Lower leg skin (tissue), 4 donors: ENCODE measurements around the gene MRPL23. TPM values are rescaled to one million over a fixed set of nuclear protein-coding genes. Genes with fewer than 3 reads are reported as not detected.
A peak's percentile ranks its signal among the peaks of the same experiment; 100 is the strongest.

ENCODE experiments used
- DNase-seq, 2 donors: peaks; one replicate each; pipeline ENCODE4 v3.0.0-alpha.2; 2019; ENCODE audit warnings: low spot score in 2 of 2
- H3K4me3 ChIP-seq: fragments of 200-600 bp; sonication (generic); 2 replicates; pipeline ENCODE4 v1.5.1; 2017; ENCODE audit warnings: mild to moderate bottlenecking, low read depth; ENCODE audit not compliant: poor library complexity, severe bottlenecking
- CTCF ChIP-seq, 3 donors: fragments of 450-650 bp; IDR thresholded peaks; one replicate each; pipeline ENCODE4 v1.5.1; 2016; ENCODE audit warnings: antibody characterized with exemption in 3 of 3, mild to moderate bottlenecking in 3 of 3, moderate library complexity in 2 of 3
- POLR2A ChIP-seq, 2 donors: fragments of 450-650 bp; IDR thresholded peaks; one replicate each; pipeline ENCODE4 v1.6.1; 2016 to 2017; ENCODE audit warnings: antibody characterized with exemption in 2 of 2, mild to moderate bottlenecking in 1 of 2, moderate library complexity in 1 of 2
- WGBS, 2 donors: methylation state at CpG; one replicate each; pipeline ENCODE4 v1.1.5; 2018; 5-methylcytosine and 5-hydroxymethylcytosine counted together
- intact Hi-C: fragments of 100-400 bp; cut with DNase I; formaldehyde crosslinking; loops from one replicate; pipeline ENCODE4 v1.15.0; 2023; ENCODE audit warnings: low total_unique reads
- total RNA-seq, 4 donors: library from RNA; depleted of rRNA; stranded (reverse); fragments of >200 nt; gene quantifications; one replicate each; pipeline ENCODE4 v1.1.0, GENCODE V29; 2016

MRPL23 gene
- total RNA-seq, 4 donors from 2014 or later, result 169 to 227 (median 216) TPM

- H3K4me3 ChIP-seq, result no peak overlapping the region
- intact Hi-C loops, result no loop called here
- no peak for TF ChIP-seq CTCF (IDR thresholded peaks at IDR 0.05)
- no peak for TF ChIP-seq POLR2A (IDR thresholded peaks at IDR 0.05)
- DNase-seq, result no peak
- WGBS, 2 donors, result no CpG with 5 or more reads among the region's 17 CpGs
Observed at GRCh38 chr11:1964348-1964747, 17.2 kb downstream of the MRPL23 start.

GRCh38 chr11:1964955-1965354 lies 17.8 kb downstream of the MRPL23 start:
- intact Hi-C loops, result no loop called here
- no peak overlapping the region for H3K4me3 ChIP-seq
- no CpG with 5 or more reads among the region's 20 CpGs for WGBS, 2 donors
- peak in 1 of 2 donors; percentile 21 for DNase-seq
- TF ChIP-seq CTCF (IDR thresholded peaks at IDR 0.05) (no peak), POLR2A (IDR thresholded peaks at IDR 0.05) (no peak)

GRCh38 chr11:1966531-1966930 lies 19.4 kb downstream of the MRPL23 start:
- no CpG with 5 or more reads among the region's 18 CpGs for WGBS, 2 donors
- H3K4me3 ChIP-seq, result no peak overlapping the region
- intact Hi-C loops, result no loop called here
- DNase-seq, result peak in 1 of 2 donors; percentile 6
- TF ChIP-seq POLR2A (IDR thresholded peaks at IDR 0.05), result no peak
- TF ChIP-seq CTCF (IDR thresholded peaks at IDR 0.05), result no peak

DNA sequence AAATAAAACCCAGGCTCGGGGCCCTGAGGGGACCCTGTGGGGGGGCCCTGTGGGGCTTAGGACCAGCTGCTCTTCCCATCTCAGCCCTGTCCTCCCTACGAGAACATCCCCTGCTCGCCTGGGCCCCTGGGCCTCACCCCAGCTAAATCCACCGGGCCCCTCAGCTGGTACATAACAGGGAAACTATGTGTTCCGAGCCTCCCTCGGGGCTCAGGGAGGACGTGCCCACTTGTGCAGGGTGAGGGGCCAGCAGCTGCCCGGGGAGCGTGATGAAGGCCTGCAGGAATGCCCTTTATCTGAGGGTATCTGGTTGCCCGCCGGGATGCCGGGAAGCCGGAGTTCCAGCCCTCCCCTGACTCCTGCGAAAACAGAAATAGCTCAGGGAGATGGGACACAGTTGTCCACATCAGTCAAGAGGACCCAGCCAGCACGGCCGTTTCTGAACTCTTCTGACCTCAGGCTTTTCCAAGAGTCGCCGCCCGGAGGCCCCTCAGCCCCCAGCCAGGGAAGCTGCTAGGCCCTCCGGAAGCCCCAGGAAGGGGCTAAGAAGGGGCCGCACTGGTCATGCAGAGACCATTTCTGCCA lies 20.6 kb downstream of the MRPL23 start:
- peak in 1 of 2 donors; percentile 54 for DNase-seq

GRCh38 chr11:1968454-1969002 lies 21.4 kb downstream of the MRPL23 start:
- intact Hi-C loops, result no loop called here
- no peak overlapping the region for H3K4me3 ChIP-seq
- no CpG with 5 or more reads among the region's 24 CpGs for WGBS, 2 donors
- TF ChIP-seq POLR2A (IDR thresholded peaks at IDR 0.05), result no peak
- no peak for TF ChIP-seq CTCF (IDR thresholded peaks at IDR 0.05)
- DNase-seq, result peak in 1 of 2 donors; percentile 40

More for the DNA sequence above, 20.6 kb downstream of the MRPL23 start:
- no peak overlapping the region for H3K4me3 ChIP-seq
- WGBS, 2 donors, result no CpG with 5 or more reads among the region's 21 CpGs
- TF ChIP-seq POLR2A (IDR thresholded peaks at IDR 0.05) (no peak), CTCF (IDR thresholded peaks at IDR 0.05) (no peak)
- intact Hi-C loops, result no loop called here

DNA sequence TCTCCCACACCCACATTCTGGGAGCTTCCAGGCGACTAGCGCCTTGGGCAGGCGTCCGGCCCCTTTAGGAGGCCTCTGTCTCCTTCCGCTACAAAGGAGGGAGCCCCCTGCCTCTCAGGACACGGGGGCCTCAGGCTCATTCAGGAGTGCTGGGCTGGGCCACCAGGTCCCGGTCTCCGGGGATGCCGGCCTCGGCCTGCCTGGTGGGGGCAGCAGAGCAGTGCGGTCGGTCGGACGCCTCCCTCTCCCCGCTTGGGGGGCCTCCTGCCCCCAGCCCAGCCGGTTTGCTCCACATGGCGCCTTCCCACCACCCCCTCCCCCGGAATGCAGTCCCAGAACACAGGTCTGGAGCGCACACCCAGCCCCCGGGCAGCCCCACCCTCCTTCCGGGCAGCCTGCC lies 21.9 kb downstream of the MRPL23 start:
- TF ChIP-seq CTCF (IDR thresholded peaks at IDR 0.05), result no peak
- no peak for TF ChIP-seq POLR2A (IDR thresholded peaks at IDR 0.05)
- WGBS, 2 donors, result no CpG with 5 or more reads among the region's 21 CpGs
- intact Hi-C loops, result no loop called here
- no peak for DNase-seq
- H3K4me3 ChIP-seq, result no peak overlapping the region
